Fibroblast of lung (primary cell): Measurements from ENCODE around the gene NLGN4X. TPM values are rescaled to one million over a fixed set of nuclear protein-coding genes. Genes with fewer than 3 reads are reported as not detected.
A peak's percentile ranks its signal among the peaks of the same experiment; 100 is the strongest.

Source experiments
- DNase-seq, 2 donors: peaks; one replicate each; pipeline versions ENCODE4 v3.0.0 to v3.0.0-alpha.2; 2010; ENCODE audit warnings: low read depth in 2 of 2
- H2AFZ ChIP-seq: 2 replicates; pipeline ENCODE4 v1.5.1; 2012; ENCODE audit warnings: low read length, control low read depth, inconsistent platforms
- H3K27ac ChIP-seq: 2 replicates; pipeline ENCODE4 v1.5.1; 2011; ENCODE audit warnings: low read length, control low read depth; ENCODE audit not compliant: insufficient read depth
- H3K27me3 ChIP-seq: 2 replicates; pipeline ENCODE4 v1.5.1; 2011; ENCODE audit warnings: mild to moderate bottlenecking, low read length; ENCODE audit not compliant: control insufficient read depth, insufficient read depth
- H3K36me3 ChIP-seq: 2 replicates; pipeline ENCODE4 v1.5.1; 2011; ENCODE audit warnings: low read length; ENCODE audit not compliant: control insufficient read depth, insufficient read depth
- H3K4me1 ChIP-seq: 2 replicates; pipeline ENCODE4 v1.5.1; 2011; ENCODE audit warnings: low read length; ENCODE audit not compliant: control insufficient read depth, insufficient read depth; ENCODE audit errors: extremely low read depth
- H3K4me2 ChIP-seq: 2 replicates; pipeline ENCODE4 v1.5.1; 2011; ENCODE audit warnings: low read length, control low read depth; ENCODE audit not compliant: insufficient read depth; ENCODE audit errors: extremely low read depth
- H3K4me3 ChIP-seq, 4 experiments: fragments of 200-600 bp in 1 of 4; sonication (generic) in 1 of 4; replicated peaks in 1 of 4; 2 replicates each; pipeline ENCODE4 v1.5.1; 2011 to 2016; ENCODE audit warnings: low read length in 4 of 4, low read depth in 3 of 4, mild to moderate bottlenecking in 3 of 4, control low read depth in 2 of 4, inconsistent platforms in 1 of 4, mixed read lengths in 1 of 4; ENCODE audit not compliant: insufficient read depth in 1 of 4; ENCODE audit errors: control extremely low read depth in 1 of 4
- H3K79me2 ChIP-seq: 2 replicates; pipeline ENCODE4 v1.5.1; 2012; ENCODE audit warnings: mild to moderate bottlenecking, low read length, inconsistent platforms; ENCODE audit not compliant: control insufficient read depth, insufficient read depth
- H3K9ac ChIP-seq: 2 replicates; pipeline ENCODE4 v1.5.1; 2011; ENCODE audit warnings: mild to moderate bottlenecking, low read length, control low read depth; ENCODE audit not compliant: insufficient read depth
- H3K9me3 ChIP-seq: 2 replicates; pipeline ENCODE4 v1.5.1; 2012; ENCODE audit warnings: low read depth, low read length; ENCODE audit not compliant: control insufficient read depth, insufficient read depth
- H4K20me1 ChIP-seq: 2 replicates; pipeline ENCODE4 v1.5.1; 2011; ENCODE audit warnings: low read length; ENCODE audit not compliant: control insufficient read depth, insufficient read depth; ENCODE audit errors: extremely low read depth
- EZH2 ChIP-seq: IDR thresholded peaks from 2 replicates; pipeline ENCODE4 v1.5.1; 2012; ENCODE audit warnings: low read length, control low read depth, mild to moderate bottlenecking; ENCODE audit errors: missing control alignments
- polyA plus RNA-seq, 2 donors: library from polyadenylated mRNA; depleted of rRNA in 1 of 2; stranded (reverse) in 1 of 2; unstranded in 1 of 2; fragments of >200 nt; gene quantifications; 2 replicates each; pipeline ENCODE4 v1.2.1, GENCODE V29; 2011 to 2012; ENCODE audit warnings: missing spikeins in 1 of 2
- total RNA-seq: library from RNA; depleted of rRNA; stranded (reverse); fragments of >200 nt; gene quantifications from 2 replicates; pipeline ENCODE4 v1.2.1, GENCODE V29; 2014
- TF ChIP-seq, protein P1 (sequence below), 2 donors: IDR thresholded peaks in 1 of 2; conservative IDR thresholded peaks in 1 of 2; 1 replicate in 1 of 2; 2 replicates in 1 of 2; pipeline ENCODE4 v1.5.1; 2011 to 2012; ENCODE audit warnings: low read length in 2 of 2, control low read depth in 1 of 2, inconsistent platforms in 1 of 2, low read depth in 1 of 2, mild to moderate bottlenecking in 1 of 2

Gene NLGN4X
- total and polyA plus RNA-seq, 2 donors (not counting 1 experiment from before 2014, with no cell fraction given), result 0.16 TPM; not detected in 1

- Histone ChIP-seq H3K4me3 (no peak overlapping the region), H3K27ac (no peak overlapping the region), H3K4me2 (no peak overlapping the region), H3K9ac (no peak overlapping the region), H3K79me2 (no peaks in the 10 kb centered on the region), H3K27me3 (no peaks in the 10 kb centered on the region), H3K36me3 (no peaks in the 10 kb centered on the region), H4K20me1 (no peaks in the 10 kb centered on the region), H2AFZ (no peak overlapping the region), H3K9me3 (no peaks in the 10 kb centered on the region), H3K4me1 (no peaks in the 10 kb centered on the region)
- DNase-seq, result no peak
- TF ChIP-seq EZH2, result no peak
- TF ChIP-seq, protein P1, sequence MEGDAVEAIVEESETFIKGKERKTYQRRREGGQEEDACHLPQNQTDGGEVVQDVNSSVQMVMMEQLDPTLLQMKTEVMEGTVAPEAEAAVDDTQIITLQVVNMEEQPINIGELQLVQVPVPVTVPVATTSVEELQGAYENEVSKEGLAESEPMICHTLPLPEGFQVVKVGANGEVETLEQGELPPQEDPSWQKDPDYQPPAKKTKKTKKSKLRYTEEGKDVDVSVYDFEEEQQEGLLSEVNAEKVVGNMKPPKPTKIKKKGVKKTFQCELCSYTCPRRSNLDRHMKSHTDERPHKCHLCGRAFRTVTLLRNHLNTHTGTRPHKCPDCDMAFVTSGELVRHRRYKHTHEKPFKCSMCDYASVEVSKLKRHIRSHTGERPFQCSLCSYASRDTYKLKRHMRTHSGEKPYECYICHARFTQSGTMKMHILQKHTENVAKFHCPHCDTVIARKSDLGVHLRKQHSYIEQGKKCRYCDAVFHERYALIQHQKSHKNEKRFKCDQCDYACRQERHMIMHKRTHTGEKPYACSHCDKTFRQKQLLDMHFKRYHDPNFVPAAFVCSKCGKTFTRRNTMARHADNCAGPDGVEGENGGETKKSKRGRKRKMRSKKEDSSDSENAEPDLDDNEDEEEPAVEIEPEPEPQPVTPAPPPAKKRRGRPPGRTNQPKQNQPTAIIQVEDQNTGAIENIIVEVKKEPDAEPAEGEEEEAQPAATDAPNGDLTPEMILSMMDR (conservative IDR thresholded peaks at IDR 0.05 in 1 of 2, IDR thresholded peaks at IDR 0.05 in 1 of 2; ENCODE audit: low read depth in 1 of 2, low read length in 2 of 2), result no peak
These were observed 179.5 kb downstream of the NLGN4X start for GRCh38 chrX:6049132-6049531.

- TF ChIP-seq, protein P1 (conservative IDR thresholded peaks at IDR 0.05 in 1 of 2, IDR thresholded peaks at IDR 0.05 in 1 of 2; ENCODE audit: low read depth in 1 of 2, low read length in 2 of 2), result no peak
- TF ChIP-seq EZH2, result no peak
- DNase-seq, result peak in 1 of 2 donors; percentile 47
- no peak overlapping the region for H3K27ac ChIP-seq
These were observed 187.0 kb downstream of the NLGN4X start for GRCh38 chrX:6041630-6042029.

GRCh38 chrX:6029014-6029413 lies 199.7 kb downstream of the NLGN4X start:
- DNase-seq, result no peak
- no peaks in the 10 kb centered on the region for H3K9me3 ChIP-seq
- H3K27ac ChIP-seq, result no peak overlapping the region
- H3K79me2 ChIP-seq, result no peaks in the 10 kb centered on the region
- H2AFZ ChIP-seq, result no peak overlapping the region
- no peak overlapping the region for H3K4me3 ChIP-seq
- TF ChIP-seq EZH2, result no peak
- TF ChIP-seq, protein P1 (conservative IDR thresholded peaks at IDR 0.05 in 1 of 2, IDR thresholded peaks at IDR 0.05 in 1 of 2; ENCODE audit: low read depth in 1 of 2, low read length in 2 of 2), result no peak
- no peaks in the 10 kb centered on the region for H4K20me1 ChIP-seq
- H3K4me1 ChIP-seq, result no peaks in the 10 kb centered on the region
- no peaks in the 10 kb centered on the region for H3K36me3 ChIP-seq
- H3K9ac ChIP-seq, result no peak overlapping the region
- no peaks in the 10 kb centered on the region for H3K27me3 ChIP-seq
- H3K4me2 ChIP-seq, result no peak overlapping the region

More at GRCh38 chrX:6041630-6042029, 187.0 kb downstream of the NLGN4X start:
- Histone ChIP-seq H3K4me3 (no peak overlapping the region), H3K4me1 (no peaks in the 10 kb centered on the region), H3K9me3 (no peaks in the 10 kb centered on the region), H3K79me2 (no peaks in the 10 kb centered on the region), H4K20me1 (no peaks in the 10 kb centered on the region), H3K36me3 (no peaks in the 10 kb centered on the region), H3K4me2 (no peak overlapping the region), H3K27me3 (no peaks in the 10 kb centered on the region), H3K9ac (no peak overlapping the region), H2AFZ (no peak overlapping the region)
